Cardiac muscle cell (in vitro differentiated cells and primary cell): ENCODE data around the gene FOXL2. TPM values are rescaled to one million over a fixed set of nuclear protein-coding genes. Genes with fewer than 3 reads are reported as not detected.

ENCODE experiments used
- DNase-seq, 2 donors: peaks; one replicate each; pipeline versions ENCODE4 v3.0.0 to v3.0.0-alpha.2; 2010 to 2017; ENCODE audit warnings: low read depth in 1 of 2, low spot score in 1 of 2
- H3K27ac ChIP-seq: fragments of 200-600 bp; sonication (generic); 2 replicates; pipeline ENCODE4 v1.5.1; 2016
- H3K27me3 ChIP-seq: fragments of 200-600 bp; sonication (generic); 2 replicates; pipeline ENCODE4 v1.6.0; 2016; ENCODE audit warnings: control low read depth
- H3K36me3 ChIP-seq: fragments of 200-600 bp; sonication (generic); 2 replicates; pipeline ENCODE4 v1.5.1; 2016; ENCODE audit warnings: control low read depth
- H3K4me1 ChIP-seq: fragments of 200-600 bp; sonication (generic); 2 replicates; pipeline ENCODE4 v1.8.1; 2017; ENCODE audit warnings: low read depth, mild to moderate bottlenecking, mixed run types
- H3K4me3 ChIP-seq: fragments of 200-600 bp; sonication (generic); 2 replicates; pipeline ENCODE4 v1.5.1; 2016; ENCODE audit warnings: mild to moderate bottlenecking
- H3K9me3 ChIP-seq: fragments of 200-600 bp; sonication (generic); 2 replicates; pipeline ENCODE4 v1.5.1; 2017; ENCODE audit warnings: low read depth, mild to moderate bottlenecking, control low read depth
- polyA plus RNA-seq: library from polyadenylated mRNA; unstranded; fragments of >200 nt; fragmentation: Nextera tagmentation; extraction: Ambion mirVana; gene quantifications from 2 replicates; pipeline ENCODE4 v1.2.1, GENCODE V29; 2016
- total RNA-seq: library from RNA; depleted of rRNA; stranded (reverse); fragments of >200 nt; gene quantifications from 2 replicates; pipeline ENCODE4 v1.2.3, GENCODE V29; 2016
- TF ChIP-seq, protein P1 (sequence below): IDR thresholded peaks from 2 replicates; pipeline ENCODE4 v1.5.1; 2012; ENCODE audit warnings: low read depth, mild to moderate bottlenecking, low read length

The FOXL2 gene
- total and polyA plus RNA-seq, 2 experiments from 2014 or later = not detected

- peaks cover 24% of the 10 kb centered on the region for H3K27me3 ChIP-seq
- no peaks in the 10 kb centered on the region for H3K4me1 ChIP-seq
- DNase-seq = no peak
- H3K4me3 ChIP-seq = no peak overlapping the region
- no peak overlapping the region for H3K27ac ChIP-seq
- no peaks in the 10 kb centered on the region for H3K9me3 ChIP-seq
- H3K36me3 ChIP-seq = no peaks in the 10 kb centered on the region
- TF ChIP-seq, protein P1, sequence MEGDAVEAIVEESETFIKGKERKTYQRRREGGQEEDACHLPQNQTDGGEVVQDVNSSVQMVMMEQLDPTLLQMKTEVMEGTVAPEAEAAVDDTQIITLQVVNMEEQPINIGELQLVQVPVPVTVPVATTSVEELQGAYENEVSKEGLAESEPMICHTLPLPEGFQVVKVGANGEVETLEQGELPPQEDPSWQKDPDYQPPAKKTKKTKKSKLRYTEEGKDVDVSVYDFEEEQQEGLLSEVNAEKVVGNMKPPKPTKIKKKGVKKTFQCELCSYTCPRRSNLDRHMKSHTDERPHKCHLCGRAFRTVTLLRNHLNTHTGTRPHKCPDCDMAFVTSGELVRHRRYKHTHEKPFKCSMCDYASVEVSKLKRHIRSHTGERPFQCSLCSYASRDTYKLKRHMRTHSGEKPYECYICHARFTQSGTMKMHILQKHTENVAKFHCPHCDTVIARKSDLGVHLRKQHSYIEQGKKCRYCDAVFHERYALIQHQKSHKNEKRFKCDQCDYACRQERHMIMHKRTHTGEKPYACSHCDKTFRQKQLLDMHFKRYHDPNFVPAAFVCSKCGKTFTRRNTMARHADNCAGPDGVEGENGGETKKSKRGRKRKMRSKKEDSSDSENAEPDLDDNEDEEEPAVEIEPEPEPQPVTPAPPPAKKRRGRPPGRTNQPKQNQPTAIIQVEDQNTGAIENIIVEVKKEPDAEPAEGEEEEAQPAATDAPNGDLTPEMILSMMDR = no peak
Observed at GRCh38 chr3:138964923-138965322, 18.0 kb upstream of the FOXL2 start.

DNA sequence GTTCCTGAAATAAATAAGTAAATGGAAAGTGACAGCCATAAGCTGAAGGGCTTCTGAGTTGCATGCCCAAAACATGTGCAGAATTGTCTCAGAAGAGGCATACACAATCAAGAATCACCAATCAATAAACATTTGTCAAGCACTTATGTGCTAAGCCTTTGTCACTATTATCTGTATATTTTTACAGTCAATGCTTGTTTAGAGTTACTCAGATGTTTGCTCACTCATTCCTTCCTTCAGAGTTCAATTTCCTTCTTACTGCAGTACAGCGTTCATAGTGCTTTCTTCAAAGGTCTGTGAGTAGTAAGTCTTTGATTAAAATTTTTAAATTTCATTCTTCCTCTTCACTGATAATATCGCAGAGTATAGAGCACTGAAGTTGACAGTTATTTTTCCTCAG, 17.3 kb upstream of the FOXL2 start:
- peaks cover 25% of the 10 kb centered on the region for H3K27me3 ChIP-seq
- DNase-seq = no peak
- TF ChIP-seq, protein P1 = no peak
- H3K36me3 ChIP-seq = no peaks in the 10 kb centered on the region
- H3K4me3 ChIP-seq = no peak overlapping the region
- no peaks in the 10 kb centered on the region for H3K9me3 ChIP-seq
- H3K27ac ChIP-seq = no peak overlapping the region
- no peaks in the 10 kb centered on the region for H3K4me1 ChIP-seq

GRCh38 chr3:138962854-138963560, 16.1 kb upstream of the FOXL2 start:
- TF ChIP-seq, protein P1 = no peak
- no peaks in the 10 kb centered on the region for H3K36me3 ChIP-seq
- no peaks in the 10 kb centered on the region for H3K4me1 ChIP-seq
- no peak overlapping the region for H3K4me3 ChIP-seq
- no peaks in the 10 kb centered on the region for H3K9me3 ChIP-seq
- no peak overlapping the region for H3K27ac ChIP-seq
- peaks cover 30% of the 10 kb centered on the region for H3K27me3 ChIP-seq
- no peak for DNase-seq

- Histone ChIP-seq H3K4me1 (no peaks in the 10 kb centered on the region), H3K27ac (no peak overlapping the region), H3K4me3 (no peak overlapping the region), H3K36me3 (no peaks in the 10 kb centered on the region), H3K27me3 (peaks cover 55% of the 10 kb centered on the region), H3K9me3 (no peaks in the 10 kb centered on the region)
- TF ChIP-seq, protein P1 = no peak
- no peak for DNase-seq
Observed at GRCh38 chr3:138960417-138960852, 13.5 kb upstream of the FOXL2 start.

DNA sequence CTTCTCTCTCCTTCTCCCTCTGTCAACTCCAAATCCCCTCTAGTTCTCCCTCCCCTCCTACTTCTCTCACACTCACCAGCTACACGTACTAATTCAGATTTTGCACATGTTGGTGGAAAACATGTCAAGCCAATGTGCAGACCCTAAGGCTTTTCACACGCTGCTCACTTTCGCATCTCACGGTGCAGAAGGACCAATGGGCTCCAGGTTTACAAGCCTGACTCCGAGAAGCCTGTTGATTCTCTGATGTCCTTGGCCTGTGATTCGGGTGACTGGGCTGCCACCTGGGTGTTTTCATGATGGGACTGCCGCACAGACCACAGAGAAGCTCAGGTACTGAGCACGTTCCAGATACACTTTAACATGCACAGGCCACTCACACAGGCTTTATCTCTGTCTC, 3.8 kb upstream of the FOXL2 start:
- H3K4me3 ChIP-seq = no peak overlapping the region
- no peak overlapping the region for H3K27ac ChIP-seq
- H3K9me3 ChIP-seq = no peaks in the 10 kb centered on the region
- H3K36me3 ChIP-seq = no peaks in the 10 kb centered on the region
- TF ChIP-seq, protein P1 = no peak
- peaks cover 3% of the 10 kb centered on the region for H3K4me1 ChIP-seq
- peaks cover 100% of the 10 kb centered on the region for H3K27me3 ChIP-seq
- DNase-seq = no peak
